HCT116 (cell line): ENCODE data around the gene GGT6.

Source experiments
- ATF3 ChIP-seq: IDR thresholded peaks from 2 replicates; pipeline ENCODE4 v1.6.1; 2012
- CEBPB ChIP-seq: IDR thresholded peaks from 2 replicates; pipeline ENCODE4 v1.6.1; 2012; ENCODE audit warnings: low read depth
- EZH2phosphoT487 ChIP-seq: fragments of 200-600 bp; IDR thresholded peaks from 2 replicates; pipeline ENCODE4 v1.6.1; 2018; ENCODE audit warnings: antibody characterized with exemption, borderline replicate concordance
- POLR2A ChIP-seq: IDR thresholded peaks from 2 replicates; pipeline ENCODE4 v1.7.0; 2011; ENCODE audit warnings: borderline replicate concordance; ENCODE audit not compliant: insufficient read depth, insufficient read length; ENCODE audit errors: extremely low read depth
- POLR2AphosphoS5 ChIP-seq: IDR thresholded peaks from 2 replicates; pipeline ENCODE4 v1.6.1; 2011; ENCODE audit warnings: mild to moderate bottlenecking, low read depth, low read length, moderate library complexity
- SRF ChIP-seq: IDR thresholded peaks from 2 replicates; pipeline ENCODE4 v1.6.1; 2012; ENCODE audit warnings: low read depth
- TCF7L2 ChIP-seq: IDR thresholded peaks from 2 replicates; pipeline ENCODE4 v1.7.0; 2011; ENCODE audit warnings: borderline replicate concordance, inconsistent platforms; ENCODE audit not compliant: insufficient read depth, insufficient read length; ENCODE audit errors: extremely low read depth
- YY1 ChIP-seq: IDR thresholded peaks from 2 replicates; pipeline ENCODE4 v1.6.1; 2011; ENCODE audit warnings: low read length, low read depth, moderate library complexity, mild to moderate bottlenecking; ENCODE audit not compliant: insufficient replicate concordance; ENCODE audit errors: extremely low read depth
- ZFX ChIP-seq: fragments of 450-650 bp; IDR thresholded peaks from 2 replicates; pipeline ENCODE4 v1.6.1; 2017
- ZNF274 ChIP-seq: fragments of 200-500 bp; sonication (Bioruptor generic); IDR thresholded peaks from 2 replicates; pipeline ENCODE4 v1.6.1; 2014; ENCODE audit warnings: mild to moderate bottlenecking, low read depth, low read length, inconsistent platforms
- TF ChIP-seq, protein P1 (sequence below), 3 experiments: fragments of 200-600 bp in 1 of 3; sonication (generic) in 1 of 3; IDR thresholded peaks in 2 of 3; conservative IDR thresholded peaks in 1 of 3; 2 replicates each; pipeline ENCODE4 v1.5.1; 2012 to 2017; ENCODE audit warnings: low read depth in 2 of 3, low read length in 2 of 3, antibody characterized with exemption in 1 of 3, borderline replicate concordance in 1 of 3, control low read depth in 1 of 3, mild to moderate bottlenecking in 1 of 3, mixed read lengths in 1 of 3, mixed run types in 1 of 3, moderate library complexity in 1 of 3; ENCODE audit not compliant: insufficient read depth in 1 of 3
- TF ChIP-seq, protein P2 (sequence below): IDR thresholded peaks from 2 replicates; pipeline ENCODE4 v1.6.1; 2012; ENCODE audit warnings: low read depth

- TF ChIP-seq SRF (no peak), POLR2A (no peak), CEBPB (no peak), ZNF274 (no peak), ZFX (no peak), ATF3 (no peak), TCF7L2 (no peak), EZH2phosphoT487 (no peak), POLR2AphosphoS5 (no peak), YY1 (no peak)
- TF ChIP-seq, protein P1, sequence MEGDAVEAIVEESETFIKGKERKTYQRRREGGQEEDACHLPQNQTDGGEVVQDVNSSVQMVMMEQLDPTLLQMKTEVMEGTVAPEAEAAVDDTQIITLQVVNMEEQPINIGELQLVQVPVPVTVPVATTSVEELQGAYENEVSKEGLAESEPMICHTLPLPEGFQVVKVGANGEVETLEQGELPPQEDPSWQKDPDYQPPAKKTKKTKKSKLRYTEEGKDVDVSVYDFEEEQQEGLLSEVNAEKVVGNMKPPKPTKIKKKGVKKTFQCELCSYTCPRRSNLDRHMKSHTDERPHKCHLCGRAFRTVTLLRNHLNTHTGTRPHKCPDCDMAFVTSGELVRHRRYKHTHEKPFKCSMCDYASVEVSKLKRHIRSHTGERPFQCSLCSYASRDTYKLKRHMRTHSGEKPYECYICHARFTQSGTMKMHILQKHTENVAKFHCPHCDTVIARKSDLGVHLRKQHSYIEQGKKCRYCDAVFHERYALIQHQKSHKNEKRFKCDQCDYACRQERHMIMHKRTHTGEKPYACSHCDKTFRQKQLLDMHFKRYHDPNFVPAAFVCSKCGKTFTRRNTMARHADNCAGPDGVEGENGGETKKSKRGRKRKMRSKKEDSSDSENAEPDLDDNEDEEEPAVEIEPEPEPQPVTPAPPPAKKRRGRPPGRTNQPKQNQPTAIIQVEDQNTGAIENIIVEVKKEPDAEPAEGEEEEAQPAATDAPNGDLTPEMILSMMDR (IDR thresholded peaks at IDR 0.05 in 2 of 3, conservative IDR thresholded peaks at IDR 0.05 in 1 of 3; ENCODE audit: borderline replicate concordance in 1 of 3, insufficient read depth in 1 of 3, low read depth in 2 of 3, low read length in 2 of 3): no peak
- TF ChIP-seq, protein P2, sequence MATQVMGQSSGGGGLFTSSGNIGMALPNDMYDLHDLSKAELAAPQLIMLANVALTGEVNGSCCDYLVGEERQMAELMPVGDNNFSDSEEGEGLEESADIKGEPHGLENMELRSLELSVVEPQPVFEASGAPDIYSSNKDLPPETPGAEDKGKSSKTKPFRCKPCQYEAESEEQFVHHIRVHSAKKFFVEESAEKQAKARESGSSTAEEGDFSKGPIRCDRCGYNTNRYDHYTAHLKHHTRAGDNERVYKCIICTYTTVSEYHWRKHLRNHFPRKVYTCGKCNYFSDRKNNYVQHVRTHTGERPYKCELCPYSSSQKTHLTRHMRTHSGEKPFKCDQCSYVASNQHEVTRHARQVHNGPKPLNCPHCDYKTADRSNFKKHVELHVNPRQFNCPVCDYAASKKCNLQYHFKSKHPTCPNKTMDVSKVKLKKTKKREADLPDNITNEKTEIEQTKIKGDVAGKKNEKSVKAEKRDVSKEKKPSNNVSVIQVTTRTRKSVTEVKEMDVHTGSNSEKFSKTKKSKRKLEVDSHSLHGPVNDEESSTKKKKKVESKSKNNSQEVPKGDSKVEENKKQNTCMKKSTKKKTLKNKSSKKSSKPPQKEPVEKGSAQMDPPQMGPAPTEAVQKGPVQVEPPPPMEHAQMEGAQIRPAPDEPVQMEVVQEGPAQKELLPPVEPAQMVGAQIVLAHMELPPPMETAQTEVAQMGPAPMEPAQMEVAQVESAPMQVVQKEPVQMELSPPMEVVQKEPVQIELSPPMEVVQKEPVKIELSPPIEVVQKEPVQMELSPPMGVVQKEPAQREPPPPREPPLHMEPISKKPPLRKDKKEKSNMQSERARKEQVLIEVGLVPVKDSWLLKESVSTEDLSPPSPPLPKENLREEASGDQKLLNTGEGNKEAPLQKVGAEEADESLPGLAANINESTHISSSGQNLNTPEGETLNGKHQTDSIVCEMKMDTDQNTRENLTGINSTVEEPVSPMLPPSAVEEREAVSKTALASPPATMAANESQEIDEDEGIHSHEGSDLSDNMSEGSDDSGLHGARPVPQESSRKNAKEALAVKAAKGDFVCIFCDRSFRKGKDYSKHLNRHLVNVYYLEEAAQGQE: no peak
Observed at GRCh38 chr17:4596636-4597380, 36.4 kb upstream of the GGT6 start.
